GM21526 (cell line): ENCODE data around the gene MAU2.

ENCODE experiments used
- ATAC-seq: cut with Tn5 transposase; IDR thresholded peaks from one replicate; pipeline ENCODE4 v1.9.1; 2021; ENCODE audit warnings: moderate library complexity; ENCODE audit not compliant: unreplicated experiment, low FRiP score

Gene MAU2

GRCh38 chr19:19406878-19407632, 86.4 kb downstream of the MAU2 start:
- ATAC-seq, result no peak

GRCh38 chr19:19407633-19407930, 87.0 kb downstream of the MAU2 start:
- ATAC-seq, result no peak
